Skeletal muscle tissue (tissue), 4 donors: Measurements from ENCODE around the gene STAMBP. TPM values are rescaled to one million over a fixed set of nuclear protein-coding genes. Genes with fewer than 3 reads are reported as not detected.
"Not testable (repeated sequence)": the region's sequence is repeated elsewhere in the genome, so short reads cannot be mapped to it uniquely, and the experiment has no call there.

Experiments
- H3K27ac ChIP-seq: one replicate; pipeline ENCODE4 v1.7.0; 2013; ENCODE audit warnings: mild to moderate bottlenecking, low read depth, low read length, inconsistent platforms
- H3K27me3 ChIP-seq, 3 donors: one replicate each; pipeline ENCODE4 v1.7.0; 2013; ENCODE audit warnings: low read length in 3 of 3; ENCODE audit not compliant: control insufficient read depth in 3 of 3, insufficient read depth in 3 of 3
- H3K36me3 ChIP-seq, 3 donors: one replicate each; pipeline ENCODE4 v1.7.0; 2013; ENCODE audit warnings: low read length in 3 of 3; ENCODE audit not compliant: control insufficient read depth in 3 of 3, insufficient read depth in 3 of 3
- H3K4me1 ChIP-seq, 3 donors: one replicate each; pipeline ENCODE4 v1.7.0; 2013; ENCODE audit warnings: low read length in 3 of 3, mild to moderate bottlenecking in 3 of 3; ENCODE audit not compliant: control insufficient read depth in 3 of 3, insufficient read depth in 3 of 3
- H3K4me3 ChIP-seq, 3 donors: one replicate each; pipeline ENCODE4 v1.7.0; 2013; ENCODE audit warnings: low read length in 3 of 3
- H3K9ac ChIP-seq, 3 donors: one replicate each; pipeline ENCODE4 v1.7.0; 2013; ENCODE audit warnings: low read length in 3 of 3, mild to moderate bottlenecking in 3 of 3, moderate library complexity in 2 of 3, low read depth in 1 of 3
- H3K9me3 ChIP-seq, 3 donors: one replicate each; pipeline ENCODE4 v1.7.0; 2013; ENCODE audit warnings: low read length in 3 of 3; ENCODE audit not compliant: control insufficient read depth in 3 of 3
- total RNA-seq: library from RNA; depleted of rRNA; stranded (reverse); fragments of >200 nt; gene quantifications from one replicate; pipeline ENCODE4 v1.2.3, GENCODE V29; 2014
- donor health status: Osteomylitis.

Gene STAMBP
- total RNA-seq, 1 donor from 2014 or later: 12.0 TPM

DNA sequence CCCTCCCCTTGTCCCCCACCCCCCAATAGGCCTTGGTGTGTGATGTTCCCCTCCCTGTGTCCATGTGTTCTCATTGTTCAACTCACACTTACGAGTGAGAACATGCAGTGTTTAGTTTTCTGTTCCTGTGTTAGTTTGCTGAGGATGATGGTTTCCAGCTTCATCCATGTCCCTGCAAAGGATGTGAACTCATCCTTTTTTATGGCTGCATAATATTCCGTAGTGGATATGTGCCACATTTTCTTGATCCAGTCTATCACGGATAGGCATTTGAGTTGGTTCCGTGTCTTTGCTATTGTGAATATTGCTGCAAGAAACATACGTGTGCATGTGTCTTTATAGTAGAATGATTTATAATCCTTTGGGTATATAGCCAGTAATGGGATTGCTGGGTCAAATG lies 49.2 kb downstream of the STAMBP start:
- not testable (repeated sequence) for H3K4me3 ChIP-seq, H3K9ac ChIP-seq, H3K27ac ChIP-seq, H3K36me3 ChIP-seq, H3K4me1 ChIP-seq, H3K9me3 ChIP-seq, H3K27me3 ChIP-seq

DNA sequence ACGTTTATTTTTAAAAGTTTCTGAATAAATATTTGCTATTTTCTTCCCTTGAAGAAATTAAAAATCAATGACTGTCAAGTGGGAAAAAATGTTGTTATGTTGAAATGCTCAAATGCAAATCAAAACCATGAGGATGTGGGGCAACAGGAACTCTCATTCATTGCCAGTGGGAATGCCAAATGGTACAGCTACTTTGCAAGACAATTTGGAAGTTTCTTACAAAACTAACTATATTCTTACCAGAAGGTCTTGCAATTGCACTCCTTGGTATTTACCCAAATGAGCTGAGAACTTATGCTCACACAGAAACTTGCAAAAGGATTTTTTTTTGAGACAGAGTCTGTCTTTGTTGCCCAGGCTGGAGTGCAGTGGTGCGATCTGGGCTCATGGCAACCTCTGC lies 56.6 kb downstream of the STAMBP start:
- Histone ChIP-seq H3K4me1 (no peaks in the 10 kb centered on the region), H3K4me3 (no peak overlapping the region), H3K27me3 (peaks cover 0 to 3% (median 0%) of the 10 kb centered on the region in 3 donors), H3K9me3 (no peaks in the 10 kb centered on the region), H3K36me3 (no peaks in the 10 kb centered on the region), H3K9ac (no peak overlapping the region), H3K27ac (no peak overlapping the region)

- no peak overlapping the region for H3K4me3 ChIP-seq
- no peak overlapping the region for H3K9ac ChIP-seq
- H3K9me3 ChIP-seq: no peaks in the 10 kb centered on the region
- no peaks in the 10 kb centered on the region for H3K4me1 ChIP-seq
- H3K36me3 ChIP-seq: no peaks in the 10 kb centered on the region
- H3K27ac ChIP-seq: no peak overlapping the region
- peaks cover 0 to 5% (median 0%) of the 10 kb centered on the region in 3 donors for H3K27me3 ChIP-seq
Observed at GRCh38 chr2:73886357-73886756, 57.6 kb downstream of the STAMBP start.

GRCh38 chr2:73887596-73888353 lies 59.0 kb downstream of the STAMBP start:
- H3K27ac ChIP-seq, H3K4me1 ChIP-seq, H3K9ac ChIP-seq, H3K27me3 ChIP-seq, H3K36me3 ChIP-seq, H3K9me3 ChIP-seq, H3K4me3 ChIP-seq: not testable (repeated sequence)

DNA sequence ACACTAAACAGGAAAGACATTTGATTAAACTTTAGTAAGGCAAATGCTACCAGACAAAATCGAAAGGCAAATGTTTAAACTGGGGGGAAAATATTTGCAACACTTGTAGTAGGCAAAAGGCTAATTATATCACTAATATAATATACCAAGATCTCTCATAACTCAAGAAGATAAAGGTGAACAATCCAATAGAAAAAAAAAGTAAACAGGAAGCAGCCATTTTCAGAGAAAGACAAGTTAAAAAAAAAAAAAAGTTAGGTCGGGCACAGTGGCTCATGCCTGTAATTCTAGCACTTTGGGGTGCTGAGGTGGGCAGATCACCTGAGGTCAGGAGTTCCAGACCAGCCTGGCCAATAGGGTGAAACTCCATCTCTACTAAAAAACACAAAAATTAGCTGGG lies 59.6 kb downstream of the STAMBP start:
- Histone ChIP-seq H3K36me3 (no peaks in the 10 kb centered on the region), H3K9ac (no peak overlapping the region)

GRCh38 chr2:73889206-73889605 lies 60.4 kb downstream of the STAMBP start:
- Histone ChIP-seq H3K9ac (no peak overlapping the region), H3K4me1 (no peaks in the 10 kb centered on the region), H3K36me3 (no peaks in the 10 kb centered on the region), H3K9me3 (no peaks in the 10 kb centered on the region), H3K27ac (no peak overlapping the region), H3K27me3 (peaks cover 0 to 5% (median 0%) of the 10 kb centered on the region in 3 donors), H3K4me3 (no peak overlapping the region)

More for the DNA sequence above, 59.6 kb downstream of the STAMBP start:
- Histone ChIP-seq H3K27me3 (peaks cover 0 to 5% (median 0%) of the 10 kb centered on the region in 3 donors), H3K4me1 (no peaks in the 10 kb centered on the region), H3K9me3 (no peaks in the 10 kb centered on the region), H3K4me3 (no peak overlapping the region), H3K27ac (no peak overlapping the region)

DNA sequence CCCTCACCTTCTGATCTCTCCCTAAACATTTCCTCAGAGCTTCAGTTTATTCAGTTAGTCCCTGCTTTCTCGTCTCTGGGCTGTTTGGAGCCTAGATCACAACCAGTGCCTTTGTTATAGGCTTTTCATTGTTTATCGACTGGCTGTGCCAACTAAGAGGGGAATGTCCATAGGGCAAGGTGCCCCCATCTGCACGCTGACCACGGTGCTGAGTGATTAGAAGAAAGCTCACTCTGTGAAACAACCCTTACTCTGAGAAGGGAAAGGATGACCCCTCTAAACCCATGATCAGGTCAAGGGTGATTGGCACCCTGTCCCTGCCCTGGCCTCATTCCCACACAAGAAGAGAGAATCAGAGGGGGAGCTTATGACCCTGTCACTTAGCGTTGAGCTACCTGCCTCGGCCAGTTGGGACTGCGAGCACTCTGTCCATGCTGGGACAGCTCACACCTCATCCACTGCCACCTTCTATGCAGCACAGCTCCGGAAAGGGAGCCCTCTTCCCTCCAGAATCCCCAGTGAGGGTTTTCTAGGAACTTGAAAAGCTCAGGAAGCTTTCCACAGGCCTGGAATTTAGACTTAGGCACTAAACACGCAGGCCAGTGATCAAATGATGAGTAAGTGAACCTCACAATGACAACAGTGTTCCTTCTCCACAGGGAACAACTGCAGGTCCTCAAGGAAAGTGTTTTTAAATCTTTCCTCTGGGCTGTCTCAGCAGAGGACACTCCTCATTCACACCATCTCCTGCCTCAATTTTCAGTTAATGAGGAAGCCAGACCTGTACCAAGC lies 61.7 kb downstream of the STAMBP start:
- Histone ChIP-seq H3K4me1 (no peaks in the 10 kb centered on the region), H3K36me3 (no peaks in the 10 kb centered on the region), H3K9me3 (no peaks in the 10 kb centered on the region), H3K27me3 (peaks cover 0 to 5% (median 0%) of the 10 kb centered on the region in 3 donors), H3K4me3 (no peak overlapping the region), H3K27ac (no peak overlapping the region), H3K9ac (no peak overlapping the region)

GRCh38 chr2:73891276-73891901 lies 62.6 kb downstream of the STAMBP start:
- no peaks in the 10 kb centered on the region for H3K9me3 ChIP-seq
- H3K4me1 ChIP-seq: peaks cover 0 to under 1% (median 0%) of the 10 kb centered on the region in 3 donors
- H3K4me3 ChIP-seq: no peak overlapping the region
- no peak overlapping the region for H3K9ac ChIP-seq
- no peaks in the 10 kb centered on the region for H3K36me3 ChIP-seq
- peaks cover 0 to 5% (median 0%) of the 10 kb centered on the region in 3 donors for H3K27me3 ChIP-seq
- H3K27ac ChIP-seq: no peak overlapping the region

- Histone ChIP-seq H3K27ac (peak within 1 kb of the TSS; percentile 25), H3K9ac (no peak within 1 kb of the TSS)
Observed at GRCh38 chr2:73892631-73893329, 64.0 kb downstream of the STAMBP start, which contains the start of gene ACTG2. TSS of gene ACTG2 (plus strand) at chr2:73893008. CDS start at chr2:73901312, 8,304 bp downstream.

More at GRCh38 chr2:73892631-73893329, 64.0 kb downstream of the STAMBP start, which contains the start of gene ACTG2:
- Histone ChIP-seq H3K4me3 (peak within 1 kb of the TSS in 1 of 3 donors; percentile 3), H3K9me3 (no peaks in the 10 kb centered on the region), H3K36me3 (no peaks in the 10 kb centered on the region), H3K27me3 (peaks cover 0 to 2% (median 0%) of the 10 kb centered on the region in 3 donors), H3K4me1 (peaks cover 3 to 9% (median 7%) of the 10 kb centered on the region in 3 donors)
